SJSA1 (cell line): ENCODE data around the gene HORMAD2. TPM values are rescaled to one million over a fixed set of nuclear protein-coding genes. Genes with fewer than 3 reads are reported as not detected.
"Not testable (repeated sequence)": the region's sequence is repeated elsewhere in the genome, so short reads cannot be mapped to it uniquely, and the experiment has no call there.

Source experiments
- DNase-seq, 2 experiments: peaks; one replicate each; pipeline ENCODE4 v3.0.0-alpha.2; 2015 to 2020; ENCODE audit warnings: low spot score in 2 of 2, low read depth in 1 of 2
- H3K27ac ChIP-seq: fragments of 250-450 bp; sonication (Bioruptor Pico); 2 replicates; pipeline ENCODE4 v1.5.1; 2020; ENCODE audit warnings: mild to moderate bottlenecking, moderate library complexity
- H3K27me3 ChIP-seq: fragments of 250-450 bp; sonication (Bioruptor Pico); replicated peaks from 2 replicates; pipeline ENCODE4 v1.5.1; 2020; ENCODE audit warnings: mild to moderate bottlenecking, moderate library complexity
- H3K36me3 ChIP-seq: fragments of 250-450 bp; sonication (Bioruptor Pico); 2 replicates; pipeline ENCODE4 v1.5.1; 2020; ENCODE audit warnings: mild to moderate bottlenecking
- H3K4me1 ChIP-seq: fragments of 250-450 bp; sonication (Bioruptor Pico); replicated peaks from 2 replicates; pipeline ENCODE4 v1.6.1; 2021; ENCODE audit warnings: mild to moderate bottlenecking
- H3K4me3 ChIP-seq: fragments of 250-450 bp; sonication (Bioruptor Pico); 2 replicates; pipeline ENCODE4 v1.5.1; 2020; ENCODE audit warnings: mild to moderate bottlenecking
- H3K9me3 ChIP-seq: fragments of 250-450 bp; sonication (Bioruptor Pico); replicated peaks from 2 replicates; pipeline ENCODE4 v1.5.1; 2020; ENCODE audit warnings: mild to moderate bottlenecking
- total RNA-seq: library from RNA; depleted of rRNA; stranded (reverse); fragments of >200 nt; shearing (Covaris generic); gene quantifications from 2 replicates; pipeline ENCODE4 v1.2.3, GENCODE V29; 2014

HORMAD2 gene
- total RNA-seq, 1 experiment from 2014 or later, result not detected

GRCh38 chr22:30045901-30046715 is 34.2 kb upstream of the HORMAD2 start:
- DNase-seq, result peak in 1 of 2 experiments; percentile 32
- Histone ChIP-seq H3K9me3 (no peaks in the 10 kb centered on the region), H3K4me1 (peaks cover 6% of the 10 kb centered on the region), H3K36me3 (no peaks in the 10 kb centered on the region), H3K4me3 (no peak overlapping the region), H3K27ac (no peak overlapping the region), H3K27me3 (no peaks in the 10 kb centered on the region)

GRCh38 chr22:30046716-30047363 is 33.4 kb upstream of the HORMAD2 start:
- Histone ChIP-seq H3K4me1 (peaks cover 6% of the 10 kb centered on the region), H3K27ac (no peak overlapping the region), H3K9me3 (no peaks in the 10 kb centered on the region), H3K4me3 (no peak overlapping the region), H3K36me3 (no peaks in the 10 kb centered on the region), H3K27me3 (no peaks in the 10 kb centered on the region)
- DNase-seq, result peak in 1 of 2 experiments; percentile 25

GRCh38 chr22:30047364-30047738 is 32.9 kb upstream of the HORMAD2 start:
- H3K9me3 ChIP-seq, result no peaks in the 10 kb centered on the region
- H3K4me1 ChIP-seq, result peaks cover 6% of the 10 kb centered on the region
- no peaks in the 10 kb centered on the region for H3K36me3 ChIP-seq
- no peaks in the 10 kb centered on the region for H3K27me3 ChIP-seq
- H3K27ac ChIP-seq, result no peak overlapping the region
- DNase-seq, result peak in 1 of 2 experiments; percentile 19
- no peak overlapping the region for H3K4me3 ChIP-seq

GRCh38 chr22:30048681-30049080 is 31.6 kb upstream of the HORMAD2 start:
- DNase-seq, result no peak

GRCh38 chr22:30054067-30054763 is 26.0 kb upstream of the HORMAD2 start:
- no peak overlapping the region for H3K27ac ChIP-seq
- no peaks in the 10 kb centered on the region for H3K27me3 ChIP-seq
- H3K4me1 ChIP-seq, result no peaks in the 10 kb centered on the region
- H3K36me3 ChIP-seq, result no peaks in the 10 kb centered on the region
- no peaks in the 10 kb centered on the region for H3K9me3 ChIP-seq
- H3K4me3 ChIP-seq, result no peak overlapping the region
- no peak for DNase-seq

More at GRCh38 chr22:30048681-30049080, 31.6 kb upstream of the HORMAD2 start:
- H3K36me3 ChIP-seq, result no peaks in the 10 kb centered on the region
- H3K9me3 ChIP-seq, result no peaks in the 10 kb centered on the region
- H3K4me1 ChIP-seq, result peaks cover 6% of the 10 kb centered on the region
- H3K4me3 ChIP-seq, result no peak overlapping the region
- H3K27me3 ChIP-seq, result no peaks in the 10 kb centered on the region
- H3K27ac ChIP-seq, result no peak overlapping the region

- H3K4me3 ChIP-seq, result no peak overlapping the region
- H3K27ac ChIP-seq, result no peak overlapping the region
- no peaks in the 10 kb centered on the region for H3K27me3 ChIP-seq
- H3K9me3 ChIP-seq, result no peaks in the 10 kb centered on the region
- H3K4me1 ChIP-seq, result no peaks in the 10 kb centered on the region
- no peak for DNase-seq
- no peaks in the 10 kb centered on the region for H3K36me3 ChIP-seq
These were observed 25.5 kb upstream of the HORMAD2 start for GRCh38 chr22:30054764-30055069.

- no peak for DNase-seq
- H3K4me1 ChIP-seq, result no peaks in the 10 kb centered on the region
- H3K36me3 ChIP-seq, result no peaks in the 10 kb centered on the region
- no peak overlapping the region for H3K27ac ChIP-seq
- no peaks in the 10 kb centered on the region for H3K27me3 ChIP-seq
- H3K4me3 ChIP-seq, result no peak overlapping the region
- H3K9me3 ChIP-seq, result no peaks in the 10 kb centered on the region
These were observed 24.2 kb upstream of the HORMAD2 start for GRCh38 chr22:30056015-30056414.

GRCh38 chr22:30057375-30057774 is 22.9 kb upstream of the HORMAD2 start:
- Histone ChIP-seq H3K4me3 (no peak overlapping the region), H3K36me3 (no peaks in the 10 kb centered on the region), H3K4me1 (no peaks in the 10 kb centered on the region), H3K9me3 (no peaks in the 10 kb centered on the region), H3K27ac (no peak overlapping the region), H3K27me3 (no peaks in the 10 kb centered on the region)
- no peak for DNase-seq

- not testable (repeated sequence) for H3K9me3 ChIP-seq
These were observed 20.8 kb upstream of the HORMAD2 start for GRCh38 chr22:30059346-30060020.

GRCh38 chr22:30061094-30061493 is 19.2 kb upstream of the HORMAD2 start:
- not testable (repeated sequence) for DNase-seq, H3K36me3 ChIP-seq, H3K27me3 ChIP-seq, H3K4me3 ChIP-seq, H3K4me1 ChIP-seq, H3K9me3 ChIP-seq, H3K27ac ChIP-seq

More at GRCh38 chr22:30059346-30060020, 20.8 kb upstream of the HORMAD2 start:
- H3K27ac ChIP-seq, H3K27me3 ChIP-seq, H3K4me1 ChIP-seq, H3K36me3 ChIP-seq, DNase-seq, H3K4me3 ChIP-seq: not testable (repeated sequence)

- Histone ChIP-seq H3K4me1 (no peaks in the 10 kb centered on the region), H3K36me3 (no peaks in the 10 kb centered on the region), H3K9me3 (no peaks in the 10 kb centered on the region), H3K27me3 (no peaks in the 10 kb centered on the region), H3K27ac (no peak overlapping the region), H3K4me3 (no peak overlapping the region)
- no peak for DNase-seq
These were observed 18.0 kb upstream of the HORMAD2 start for GRCh38 chr22:30062259-30062658.

GRCh38 chr22:30062950-30063349 is 17.3 kb upstream of the HORMAD2 start:
- no peaks in the 10 kb centered on the region for H3K4me1 ChIP-seq
- no peaks in the 10 kb centered on the region for H3K36me3 ChIP-seq
- no peak overlapping the region for H3K4me3 ChIP-seq
- H3K27ac ChIP-seq, result no peak overlapping the region
- DNase-seq, result no peak
- H3K27me3 ChIP-seq, result no peaks in the 10 kb centered on the region
- no peaks in the 10 kb centered on the region for H3K9me3 ChIP-seq

- H3K9me3 ChIP-seq, result no peaks in the 10 kb centered on the region
- no peaks in the 10 kb centered on the region for H3K27me3 ChIP-seq
- no peaks in the 10 kb centered on the region for H3K4me1 ChIP-seq
- H3K36me3 ChIP-seq, result no peaks in the 10 kb centered on the region
- no peak for DNase-seq
- H3K4me3 ChIP-seq, result no peak overlapping the region
- H3K27ac ChIP-seq, result no peak overlapping the region
These were observed 16.1 kb upstream of the HORMAD2 start for GRCh38 chr22:30064172-30064571.

GRCh38 chr22:30073743-30074142 is 6.5 kb upstream of the HORMAD2 start:
- Histone ChIP-seq H3K27ac (no peak overlapping the region), H3K4me1 (no peaks in the 10 kb centered on the region), H3K36me3 (no peaks in the 10 kb centered on the region), H3K4me3 (no peak overlapping the region), H3K9me3 (0 out of 2 replicates have a peak, but pooled peaks cover 3% of the 10 kb centered on the region), H3K27me3 (peaks cover 16% of the 10 kb centered on the region)
- no peak for DNase-seq
